B cell (primary cell): ENCODE results near the gene ZNF493.

Experiments
- CTCF ChIP-seq: fragments of 200-600 bp; IDR thresholded peaks from one replicate; pipeline ENCODE4 v1.8.0; 2022; ENCODE audit warnings: antibody characterized with exemption, mild to moderate bottlenecking
- EZH2 ChIP-seq: IDR thresholded peaks from 2 replicates; pipeline ENCODE4 v1.6.1; 2012; ENCODE audit warnings: borderline replicate concordance, low read depth, mild to moderate bottlenecking, moderate library complexity, low read length; ENCODE audit not compliant: insufficient read depth, poor library complexity, severe bottlenecking

- TF ChIP-seq CTCF = no peak
- TF ChIP-seq EZH2 = no peak
These were observed 12.9 kb upstream of the ZNF493 start for GRCh38 chr19:21383980-21384582.
